ENCODE results near the gene ADCY6.
"Not testable (repeated sequence)": the region's sequence is repeated elsewhere in the genome, so short reads cannot be mapped to it uniquely, and the experiment has no call there.

The ADCY6 gene

GRCh38 chr12:48728807-48729206 lies 60.1 kb downstream of the ADCY6 start:
- peaks cover 9% of the 10 kb centered on the region for H3K27me3 Mint-ChIP-seq (ENCODE audit: low read depth, poor library complexity)
- no peak overlapping the region for H3K4me3 Mint-ChIP-seq
- DNase-seq = no peak
- peaks cover 10% of the 10 kb centered on the region for H3K9me3 Mint-ChIP-seq
- no peak overlapping the region for H3K27ac Mint-ChIP-seq
- H3K36me3 Mint-ChIP-seq (ENCODE audit: low read depth) = no peaks in the 10 kb centered on the region
- no peaks in the 10 kb centered on the region for H3K4me1 Mint-ChIP-seq
- TF ChIP-seq CTCF (IDR thresholded peaks at IDR 0.05) = no peak

- Mint-ChIP-seq H3K27me3 (ENCODE audit: low read depth, poor library complexity) (peaks cover 16% of the 10 kb centered on the region), H3K9me3 (peaks cover 52% of the 10 kb centered on the region), H3K4me1 (peaks cover 11% of the 10 kb centered on the region)
- H3K4me3 Mint-ChIP-seq; H3K36me3 Mint-ChIP-seq (ENCODE audit: low read depth); H3K27ac Mint-ChIP-seq; DNase-seq: not testable (repeated sequence)
Measured at GRCh38 chr12:48720737-48721136, 68.2 kb downstream of the ADCY6 start.

- Mint-ChIP-seq H3K9me3 (peaks cover 49% of the 10 kb centered on the region), H3K27me3 (ENCODE audit: low read depth, poor library complexity) (peaks cover 14% of the 10 kb centered on the region), H3K4me1 (peaks cover 17% of the 10 kb centered on the region)
- not testable (repeated sequence) for H3K4me3 Mint-ChIP-seq; H3K27ac Mint-ChIP-seq; DNase-seq; H3K36me3 Mint-ChIP-seq (ENCODE audit: low read depth)
Measured at GRCh38 chr12:48720171-48720570, 68.7 kb downstream of the ADCY6 start.

GRCh38 chr12:48719002-48719401 lies 69.9 kb downstream of the ADCY6 start:
- Mint-ChIP-seq H3K36me3 (ENCODE audit: low read depth) (peaks cover 15% of the 10 kb centered on the region), H3K9me3 (peaks cover 49% of the 10 kb centered on the region), H3K4me1 (peaks cover 29% of the 10 kb centered on the region), H3K27me3 (ENCODE audit: low read depth, poor library complexity) (peaks cover 14% of the 10 kb centered on the region)
- not testable (repeated sequence) for DNase-seq, H3K4me3 Mint-ChIP-seq, H3K27ac Mint-ChIP-seq

GRCh38 chr12:48717252-48717695 lies 71.6 kb downstream of the ADCY6 start:
- TF ChIP-seq CTCF (IDR thresholded peaks at IDR 0.05) = no peak
- Mint-ChIP-seq H3K4me3 (peak overlapping the region; percentile 92), H3K27ac (peak overlapping the region; percentile 99), H3K9me3 (peaks cover 40% of the 10 kb centered on the region), H3K27me3 (ENCODE audit: low read depth, poor library complexity) (peaks cover 10% of the 10 kb centered on the region), H3K36me3 (ENCODE audit: low read depth) (peaks cover 29% of the 10 kb centered on the region), H3K4me1 (peaks cover 38% of the 10 kb centered on the region)
- DNase-seq = no peak

GRCh38 chr12:48716493-48717251 lies 72.2 kb downstream of the ADCY6 start, which contains the start of gene CCNT1:
Gene CCNT1 (minus strand): TSS chr12:48716707. CDS start chr12:48716675, 32 bp downstream.
- peaks cover 38% of the 10 kb centered on the region for H3K4me1 Mint-ChIP-seq
- DNase-seq = peak; percentile 96
- peaks cover 35% of the 10 kb centered on the region for H3K36me3 Mint-ChIP-seq (ENCODE audit: low read depth)
- H3K27ac Mint-ChIP-seq = peak within 1 kb of the TSS; percentile 99
- H3K27me3 Mint-ChIP-seq (ENCODE audit: low read depth, poor library complexity) = peaks cover 10% of the 10 kb centered on the region
- no peak for TF ChIP-seq CTCF (IDR thresholded peaks at IDR 0.05)
- peak within 1 kb of the TSS; percentile 92 for H3K4me3 Mint-ChIP-seq
- H3K9me3 Mint-ChIP-seq = peaks cover 40% of the 10 kb centered on the region

All from nephron progenitor cell (in vitro differentiated cells).